ENCODE data around the gene TBCK. TPM values are rescaled to one million over a fixed set of nuclear protein-coding genes. Genes with fewer than 3 reads are reported as not detected.

TBCK gene
- total and polyA plus RNA-seq, 9 of the 15 experiments (the other 6 are each of a cell fraction or from before 2014, with no cell fraction given): 5.3 to 26.6 (median 16.2) TPM

GRCh38 chr4:106062452-106062875 is 253.5 kb downstream of the TBCK start (continued):
- no peak for TF ChIP-seq TAF9B (IDR thresholded peaks at IDR 0.05; ENCODE audit: partially characterized antibody)
- TF ChIP-seq ZNF655 (CRISPR knock-in tag; IDR thresholded peaks at IDR 0.05): no peak
- peak; percentile 90 for TF ChIP-seq TEAD4 (IDR thresholded peaks at IDR 0.05; ENCODE audit: low read length)
- no peak for TF ChIP-seq TEAD4 (CRISPR knock-in tag; IDR thresholded peaks at IDR 0.05; ENCODE audit: borderline replicate concordance)
- TF ChIP-seq, protein P1, sequence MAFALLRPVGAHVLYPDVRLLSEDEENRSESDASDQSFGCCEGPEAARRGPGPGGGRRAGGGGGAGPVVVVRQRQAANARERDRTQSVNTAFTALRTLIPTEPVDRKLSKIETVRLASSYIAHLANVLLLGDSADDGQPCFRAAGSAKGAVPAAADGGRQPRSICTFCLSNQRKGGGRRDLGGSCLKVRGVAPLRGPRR (CRISPR knock-in tag; IDR thresholded peaks at IDR 0.05): no peak
- TF ChIP-seq SIN3A (IDR thresholded peaks at IDR 0.05; ENCODE audit: borderline replicate concordance in 2 of 2, control insufficient read depth in 1 of 2, low read depth in 2 of 2, low read length in 2 of 2): no peak
- TF ChIP-seq RBM14 (IDR thresholded peaks at IDR 0.05; ENCODE audit: borderline replicate concordance, insufficient read depth, low read depth, low read length): no peak
- no peak for TF ChIP-seq CHD2 (IDR thresholded peaks at IDR 0.05; ENCODE audit: low read depth, low read length)
- no peak for TF ChIP-seq E4F1 (CRISPR knock-in tag; IDR thresholded peaks at IDR 0.05; ENCODE audit: borderline replicate concordance)
- no peak for TF ChIP-seq SRF (CRISPR knock-in tag; IDR thresholded peaks at IDR 0.05)
- no peak for TF ChIP-seq NR2C1 (IDR thresholded peaks at IDR 0.05)
- TF ChIP-seq NR2C1 (tag; IDR thresholded peaks at IDR 0.05): no peak
- TF ChIP-seq GMEB1 (CRISPR knock-in tag; IDR thresholded peaks at IDR 0.05): no peak
- no peak for TF ChIP-seq ZFP30 (CRISPR knock-in tag; IDR thresholded peaks at IDR 0.05; ENCODE audit: borderline replicate concordance)

All from K562 (cell line).